ENCODE results near the gene ZCCHC7.
A peak's percentile ranks its signal among the peaks of the same experiment; 100 is the strongest.

The ZCCHC7 gene

DNA sequence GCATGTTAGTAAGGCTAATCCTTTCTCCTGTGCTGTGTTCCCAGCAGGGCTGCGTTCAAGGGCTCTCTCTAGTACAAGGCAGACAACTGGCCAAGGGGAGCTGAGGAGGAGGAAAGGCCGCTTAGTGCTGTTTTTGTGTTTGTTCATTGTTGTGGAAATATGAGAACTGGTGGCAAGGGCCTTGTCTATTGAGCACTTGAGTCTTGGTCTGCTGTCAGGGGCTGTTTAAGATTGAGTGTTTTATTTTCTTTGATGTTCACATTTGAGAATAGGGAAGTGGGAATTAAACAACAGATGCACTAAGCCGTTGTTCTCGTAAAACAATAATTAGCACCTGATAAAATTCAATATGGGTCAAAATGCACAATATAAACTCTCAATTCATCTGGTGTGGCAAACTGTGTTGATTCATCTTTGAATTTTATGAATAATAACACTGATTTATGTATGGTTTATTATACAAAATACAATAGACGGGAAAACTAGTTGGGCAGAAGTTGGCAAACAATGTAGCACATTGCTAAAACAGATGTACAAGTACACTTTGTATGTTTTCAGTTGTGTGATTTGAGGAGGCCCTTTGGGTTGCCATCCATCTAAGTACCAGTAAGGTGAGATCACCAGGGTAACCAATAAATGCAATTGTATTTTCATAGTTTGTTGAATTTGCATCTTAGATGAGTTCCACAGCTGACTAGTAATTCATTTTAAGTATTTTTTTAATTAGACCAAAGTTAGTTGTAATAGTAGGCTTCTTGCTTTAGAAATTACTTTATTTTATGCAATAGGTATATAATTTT lies 204.5 kb downstream of the ZCCHC7 start:
- H2AFZ ChIP-seq (ENCODE audit: low read length), result no peak overlapping the region
- H3K36me3 ChIP-seq (ENCODE audit: insufficient read depth, low read length), result peaks cover 5% of the 10 kb centered on the region; the same call in 1 of the 2 replicates
- peak overlapping the region; percentile 27 for H3K4me2 ChIP-seq (ENCODE audit: low read depth, low read length, poor library complexity, severe bottlenecking)
- H4K20me1 ChIP-seq (ENCODE audit: insufficient read depth, low read length, poor library complexity, severe bottlenecking), result peaks cover 4% of the 10 kb centered on the region
- TF ChIP-seq, protein P1, sequence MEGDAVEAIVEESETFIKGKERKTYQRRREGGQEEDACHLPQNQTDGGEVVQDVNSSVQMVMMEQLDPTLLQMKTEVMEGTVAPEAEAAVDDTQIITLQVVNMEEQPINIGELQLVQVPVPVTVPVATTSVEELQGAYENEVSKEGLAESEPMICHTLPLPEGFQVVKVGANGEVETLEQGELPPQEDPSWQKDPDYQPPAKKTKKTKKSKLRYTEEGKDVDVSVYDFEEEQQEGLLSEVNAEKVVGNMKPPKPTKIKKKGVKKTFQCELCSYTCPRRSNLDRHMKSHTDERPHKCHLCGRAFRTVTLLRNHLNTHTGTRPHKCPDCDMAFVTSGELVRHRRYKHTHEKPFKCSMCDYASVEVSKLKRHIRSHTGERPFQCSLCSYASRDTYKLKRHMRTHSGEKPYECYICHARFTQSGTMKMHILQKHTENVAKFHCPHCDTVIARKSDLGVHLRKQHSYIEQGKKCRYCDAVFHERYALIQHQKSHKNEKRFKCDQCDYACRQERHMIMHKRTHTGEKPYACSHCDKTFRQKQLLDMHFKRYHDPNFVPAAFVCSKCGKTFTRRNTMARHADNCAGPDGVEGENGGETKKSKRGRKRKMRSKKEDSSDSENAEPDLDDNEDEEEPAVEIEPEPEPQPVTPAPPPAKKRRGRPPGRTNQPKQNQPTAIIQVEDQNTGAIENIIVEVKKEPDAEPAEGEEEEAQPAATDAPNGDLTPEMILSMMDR (conservative IDR thresholded peaks at IDR 0.05; ENCODE audit: low read length), result no peak
- no peak for TF ChIP-seq EZH2phosphoT487 (IDR thresholded peaks at IDR 0.05; ENCODE audit: borderline replicate concordance)
- H3F3A ChIP-seq (ENCODE audit: low read depth), result no peaks in the 10 kb centered on the region
- H3K9ac ChIP-seq (ENCODE audit: low read depth, low read length, poor library complexity, severe bottlenecking), result peak overlapping the region; percentile 32
- no peaks in the 10 kb centered on the region; the same call in 1 of the 2 replicates for H3K9me3 ChIP-seq (ENCODE audit: insufficient read depth, low read depth, low read length)
- no peak overlapping the region for H3K4me3 ChIP-seq (ENCODE audit: low read length, poor library complexity, severe bottlenecking)
- H3K4me1 ChIP-seq (ENCODE audit: insufficient read depth, low read length, poor library complexity, severe bottlenecking), result peaks cover 14% of the 10 kb centered on the region
- no peaks in the 10 kb centered on the region for H3K9me2 ChIP-seq (replicated peaks; ENCODE audit: low read depth, low read length)
- H3K27me3 ChIP-seq (ENCODE audit: insufficient read depth, low read length, poor library complexity, severe bottlenecking), result no peaks in the 10 kb centered on the region
- 0 out of 2 replicates have a peak, but pooled peaks cover 5% of the 10 kb centered on the region for H3K79me2 ChIP-seq (ENCODE audit: insufficient read depth, low read length)

DNA sequence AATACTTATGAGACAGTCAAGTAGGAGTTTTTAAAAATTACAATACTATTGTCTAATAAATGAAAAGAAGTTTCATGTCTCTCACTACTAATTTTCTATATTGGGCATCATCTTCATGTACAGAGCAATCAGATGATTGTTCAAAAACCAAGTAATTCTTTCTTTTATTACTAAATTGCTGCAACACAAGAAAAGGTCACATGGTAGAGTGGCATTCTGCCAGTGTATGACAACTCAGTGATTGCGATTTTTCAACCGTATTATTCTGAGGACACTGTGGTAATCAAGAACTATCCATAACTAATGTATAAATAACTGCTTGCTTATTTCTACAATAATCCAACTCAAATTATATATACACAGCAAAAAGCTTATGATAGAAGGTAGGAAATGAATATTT lies 205.4 kb downstream of the ZCCHC7 start:
- H3K79me2 ChIP-seq (ENCODE audit: insufficient read depth, low read length), result 0 out of 2 replicates have a peak, but pooled peaks cover 5% of the 10 kb centered on the region
- H3K9me2 ChIP-seq (replicated peaks; ENCODE audit: low read depth, low read length), result no peaks in the 10 kb centered on the region
- TF ChIP-seq, protein P1 (conservative IDR thresholded peaks at IDR 0.05; ENCODE audit: low read length), result no peak
- no peaks in the 10 kb centered on the region for H3F3A ChIP-seq (ENCODE audit: low read depth)
- H3K9ac ChIP-seq (ENCODE audit: low read depth, low read length, poor library complexity, severe bottlenecking), result no peak overlapping the region
- H4K20me1 ChIP-seq (ENCODE audit: insufficient read depth, low read length, poor library complexity, severe bottlenecking), result peaks cover 4% of the 10 kb centered on the region
- H3K27me3 ChIP-seq (ENCODE audit: insufficient read depth, low read length, poor library complexity, severe bottlenecking), result no peaks in the 10 kb centered on the region
- H3K4me3 ChIP-seq (ENCODE audit: low read length, poor library complexity, severe bottlenecking), result no peak overlapping the region
- H3K36me3 ChIP-seq (ENCODE audit: insufficient read depth, low read length), result no peaks in the 10 kb centered on the region
- H3K4me2 ChIP-seq (ENCODE audit: low read depth, low read length, poor library complexity, severe bottlenecking), result no peak overlapping the region
- H2AFZ ChIP-seq (ENCODE audit: low read length), result no peak overlapping the region
- H3K9me3 ChIP-seq (ENCODE audit: insufficient read depth, low read depth, low read length), result no peaks in the 10 kb centered on the region
- H3K4me1 ChIP-seq (ENCODE audit: insufficient read depth, low read length, poor library complexity, severe bottlenecking), result peaks cover 17% of the 10 kb centered on the region

DNA sequence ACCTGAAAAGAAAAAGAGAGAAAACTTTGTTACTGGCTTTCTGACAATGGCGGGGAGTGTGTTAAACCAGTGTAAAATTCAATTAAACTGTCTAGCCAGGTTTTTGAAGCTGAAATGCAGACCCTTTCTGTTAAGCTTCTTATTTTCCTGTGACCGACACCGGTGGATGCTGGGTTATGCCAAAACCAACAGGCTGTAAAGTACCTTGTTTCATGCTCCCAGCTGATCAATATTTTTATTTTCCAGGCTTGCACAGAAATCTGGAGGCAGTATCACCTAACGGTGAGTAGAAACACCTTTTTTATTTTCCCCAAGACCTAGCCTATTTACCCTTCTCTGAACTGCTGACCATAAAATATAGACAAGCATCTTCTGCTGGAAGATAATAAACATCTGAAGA lies 207.2 kb downstream of the ZCCHC7 start:
- no peak overlapping the region for H3K9ac ChIP-seq (ENCODE audit: low read depth, low read length, poor library complexity, severe bottlenecking)
- no peak overlapping the region for H2AFZ ChIP-seq (ENCODE audit: low read length)
- no peaks in the 10 kb centered on the region for H3F3A ChIP-seq (ENCODE audit: low read depth)
- peaks cover 10% of the 10 kb centered on the region; the same call in 1 of the 2 replicates for H3K79me2 ChIP-seq (ENCODE audit: insufficient read depth, low read length)
- no peaks in the 10 kb centered on the region for H3K9me3 ChIP-seq (ENCODE audit: insufficient read depth, low read depth, low read length)
- H3K4me3 ChIP-seq (ENCODE audit: low read length, poor library complexity, severe bottlenecking), result no peak overlapping the region
- peaks cover 25% of the 10 kb centered on the region for H3K4me1 ChIP-seq (ENCODE audit: insufficient read depth, low read length, poor library complexity, severe bottlenecking)
- TF ChIP-seq EZH2phosphoT487 (IDR thresholded peaks at IDR 0.05; ENCODE audit: borderline replicate concordance), result no peak
- no peak overlapping the region for H3K4me2 ChIP-seq (ENCODE audit: low read depth, low read length, poor library complexity, severe bottlenecking)
- H3K27me3 ChIP-seq (ENCODE audit: insufficient read depth, low read length, poor library complexity, severe bottlenecking), result no peaks in the 10 kb centered on the region
- H3K36me3 ChIP-seq (ENCODE audit: insufficient read depth, low read length), result no peaks in the 10 kb centered on the region
- H4K20me1 ChIP-seq (ENCODE audit: insufficient read depth, low read length, poor library complexity, severe bottlenecking), result peaks cover 4% of the 10 kb centered on the region
- H3K9me2 ChIP-seq (replicated peaks; ENCODE audit: low read depth, low read length), result no peaks in the 10 kb centered on the region

Measured in Loucy (cell line).